WTC11 (cell line): Measurements from ENCODE around the gene NT5DC4. TPM values are rescaled to one million over a fixed set of nuclear protein-coding genes. Genes with fewer than 3 reads are reported as not detected.

ENCODE experiments used
- ATAC-seq: fragments of 200-7000 bp; cut with Tn5 transposase; 2 replicates; pipeline ENCODE4 v1.10.0; 2021; ENCODE audit warnings: mild to moderate bottlenecking, moderate library complexity
- CTCF ChIA-PET: fragments of 300-600 bp; sonication (Branson Sonifier 250); formaldehyde crosslinking; loops from one replicate; lab custom pipeline; 2021; ENCODE audit warnings: antibody characterized with exemption; lab: Charles Lee
- POLR2A ChIA-PET: fragments of 350-600 bp; sonication (Branson Sonifier 250); formaldehyde crosslinking; loops from one replicate; lab custom pipeline; 2021; ENCODE audit warnings: antibody characterized with exemption; lab: Charles Lee
- DNase-seq: peaks from one replicate; pipeline ENCODE4 v3.0.0; 2021; ENCODE audit warnings: low spot score
- H3K27ac Mint-ChIP-seq: 2 replicates; pipeline ENCODE4 v1.8.0; 2021; ENCODE audit warnings: mixed read lengths
- H3K27me3 Mint-ChIP-seq: 2 replicates; pipeline ENCODE4 v1.8.0; 2021; ENCODE audit warnings: low read depth, mild to moderate bottlenecking, moderate library complexity, mixed read lengths
- H3K36me3 Mint-ChIP-seq: 2 replicates; pipeline ENCODE4 v1.8.0; 2021; ENCODE audit warnings: mixed read lengths
- H3K4me1 Mint-ChIP-seq: 2 replicates; pipeline ENCODE4 v1.8.0; 2022; ENCODE audit warnings: mixed read lengths
- H3K4me3 Mint-ChIP-seq: 2 replicates; pipeline ENCODE4 v1.8.0; 2021; ENCODE audit warnings: mild to moderate bottlenecking, moderate library complexity, mixed read lengths
- H3K9me3 Mint-ChIP-seq: 2 replicates; pipeline ENCODE4 v1.8.0; 2021; ENCODE audit warnings: mixed read lengths
- CREB1 ChIP-seq: sonication (generic); formaldehyde crosslinking; IDR thresholded peaks from 2 replicates; pipeline ENCODE4 v1.8.0; 2023; ENCODE audit warnings: mild to moderate bottlenecking, missing genetic modification reagents
- E2F5 ChIP-seq: sonication (generic); formaldehyde crosslinking; IDR thresholded peaks from 2 replicates; pipeline ENCODE4 v1.8.1; 2022; ENCODE audit warnings: mild to moderate bottlenecking, moderate library complexity, missing genetic modification reagents
- ERG ChIP-seq: fragments of 250-450 bp; sonication (Bioruptor Pico); IDR thresholded peaks from 2 replicates; pipeline ENCODE4 v1.8.0; 2021; ENCODE audit warnings: mild to moderate bottlenecking
- ETV6 ChIP-seq: sonication (generic); formaldehyde crosslinking; IDR thresholded peaks from 2 replicates; pipeline ENCODE4 v1.8.1; 2022; ENCODE audit warnings: mild to moderate bottlenecking, missing genetic modification reagents
- GABPB1 ChIP-seq: sonication (generic); formaldehyde crosslinking; IDR thresholded peaks from 2 replicates; pipeline ENCODE4 v1.8.1; 2023; ENCODE audit warnings: mild to moderate bottlenecking, missing genetic modification reagents
- IRF1 ChIP-seq: sonication (generic); formaldehyde crosslinking; IDR thresholded peaks from 2 replicates; pipeline ENCODE4 v1.8.0; 2023; ENCODE audit warnings: missing genetic modification reagents
- IRF2 ChIP-seq: sonication (generic); formaldehyde crosslinking; IDR thresholded peaks from 2 replicates; pipeline ENCODE4 v1.8.0; 2022; ENCODE audit warnings: low read depth, missing genetic modification reagents, borderline replicate concordance
- NR2C2 ChIP-seq: sonication (generic); formaldehyde crosslinking; IDR thresholded peaks from 2 replicates; pipeline ENCODE4 v1.8.0; 2022; ENCODE audit warnings: mild to moderate bottlenecking, missing genetic modification reagents
- TEAD4 ChIP-seq: sonication (generic); formaldehyde crosslinking; IDR thresholded peaks from 2 replicates; pipeline ENCODE4 v1.8.0; 2022; ENCODE audit warnings: mild to moderate bottlenecking, missing genetic modification reagents
- TP53 ChIP-seq: sonication (generic); formaldehyde crosslinking; IDR thresholded peaks from 2 replicates; pipeline ENCODE4 v1.8.1; 2023; ENCODE audit warnings: mild to moderate bottlenecking, missing genetic modification reagents
- ZBTB21 ChIP-seq: sonication (generic); formaldehyde crosslinking; IDR thresholded peaks from 2 replicates; pipeline ENCODE4 v1.8.1; 2023; ENCODE audit warnings: mild to moderate bottlenecking, missing genetic modification reagents, borderline replicate concordance
- total RNA-seq: library from RNA; stranded (reverse); gene quantifications from 3 replicates; pipeline ENCODE4 v1.2.3, GENCODE V29; 2021
- TF ChIP-seq, protein P1 (sequence below): fragments of 250-450 bp; sonication (Bioruptor Pico); conservative IDR thresholded peaks from 2 replicates; pipeline ENCODE4 v1.9.0; 2021; ENCODE audit warnings: mild to moderate bottlenecking
- TF ChIP-seq, protein P2 (sequence below): sonication (generic); formaldehyde crosslinking; IDR thresholded peaks from 2 replicates; pipeline ENCODE4 v1.8.0; 2023; ENCODE audit warnings: missing genetic modification reagents, mild to moderate bottlenecking, borderline replicate concordance
- TF ChIP-seq, protein P3 (sequence below): sonication (generic); formaldehyde crosslinking; IDR thresholded peaks from 2 replicates; pipeline ENCODE4 v1.8.0; 2022; ENCODE audit warnings: mild to moderate bottlenecking, missing genetic modification reagents

The NT5DC4 gene
- total RNA-seq, 1 experiment from 2014 or later: not detected

GRCh38 chr2:112692918-112693317, 27.9 kb upstream of the NT5DC4 start (continued):
- TF ChIP-seq ERG (CRISPR knock-in tag) (no peak), NR2C2 (CRISPR knock-in tag) (no peak), IRF2 (no peak), TP53 (CRISPR knock-in tag) (no peak), IRF1 (no peak), TEAD4 (CRISPR knock-in tag) (no peak)
- TF ChIP-seq, protein P1, sequence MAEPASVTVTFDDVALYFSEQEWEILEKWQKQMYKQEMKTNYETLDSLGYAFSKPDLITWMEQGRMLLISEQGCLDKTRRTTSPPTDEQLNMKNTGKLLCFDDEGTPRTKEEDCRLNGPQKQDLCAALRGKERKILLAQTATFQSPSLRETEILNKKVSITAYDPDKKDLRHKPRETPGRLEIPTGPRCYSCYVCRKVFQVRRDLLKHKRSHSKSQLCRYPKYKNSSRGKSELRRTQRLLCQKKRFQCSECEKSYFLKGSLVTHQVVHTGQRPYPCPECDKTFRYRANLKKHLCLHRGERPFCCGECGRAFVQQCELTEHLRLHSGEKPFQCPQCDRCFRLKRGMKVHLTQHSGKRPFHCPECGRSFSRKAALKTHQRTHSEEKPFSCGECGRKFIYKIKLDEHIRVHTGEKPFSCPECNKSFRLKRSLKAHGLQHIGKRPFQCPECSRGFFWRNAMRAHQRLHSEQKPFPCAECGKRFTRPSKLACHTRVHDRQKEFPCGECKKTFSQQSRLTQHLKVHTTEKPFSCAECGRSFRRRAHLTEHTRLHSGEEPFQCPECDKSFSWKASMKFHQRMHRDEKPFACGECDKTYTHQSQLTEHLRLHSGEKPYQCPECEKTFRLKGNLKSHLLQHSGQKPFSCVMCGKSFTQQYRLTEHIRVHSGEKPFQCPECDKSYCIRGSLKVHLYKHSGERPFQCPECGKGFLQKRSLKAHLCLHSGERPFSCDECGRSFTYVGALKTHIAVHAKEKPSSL (CRISPR knock-in tag): no peak

GRCh38 chr2:112693596-112693995, 27.2 kb upstream of the NT5DC4 start:
- CTCF ChIA-PET: interaction anchor here (1.4 kb wide), 1 partner anchor 266 kb away, joined by 3 read pairs; no protein-coding TSS in a partner anchor
- Mint-ChIP-seq H3K27me3 (no peaks in the 10 kb centered on the region), H3K9me3 (no peaks in the 10 kb centered on the region), H3K36me3 (no peaks in the 10 kb centered on the region), H3K27ac (no peak overlapping the region), H3K4me3 (no peak overlapping the region), H3K4me1 (peaks cover 7% of the 10 kb centered on the region)
- POLR2A ChIA-PET: no interaction called here
- DNase-seq (no peak), ATAC-seq (no peak)
- TF ChIP-seq ETV6 (CRISPR knock-in tag) (no peak), CREB1 (CRISPR knock-in tag) (no peak), ZBTB21 (CRISPR knock-in tag) (no peak), E2F5 (CRISPR knock-in tag) (no peak), GABPB1 (no peak)
- TF ChIP-seq, protein P2, sequence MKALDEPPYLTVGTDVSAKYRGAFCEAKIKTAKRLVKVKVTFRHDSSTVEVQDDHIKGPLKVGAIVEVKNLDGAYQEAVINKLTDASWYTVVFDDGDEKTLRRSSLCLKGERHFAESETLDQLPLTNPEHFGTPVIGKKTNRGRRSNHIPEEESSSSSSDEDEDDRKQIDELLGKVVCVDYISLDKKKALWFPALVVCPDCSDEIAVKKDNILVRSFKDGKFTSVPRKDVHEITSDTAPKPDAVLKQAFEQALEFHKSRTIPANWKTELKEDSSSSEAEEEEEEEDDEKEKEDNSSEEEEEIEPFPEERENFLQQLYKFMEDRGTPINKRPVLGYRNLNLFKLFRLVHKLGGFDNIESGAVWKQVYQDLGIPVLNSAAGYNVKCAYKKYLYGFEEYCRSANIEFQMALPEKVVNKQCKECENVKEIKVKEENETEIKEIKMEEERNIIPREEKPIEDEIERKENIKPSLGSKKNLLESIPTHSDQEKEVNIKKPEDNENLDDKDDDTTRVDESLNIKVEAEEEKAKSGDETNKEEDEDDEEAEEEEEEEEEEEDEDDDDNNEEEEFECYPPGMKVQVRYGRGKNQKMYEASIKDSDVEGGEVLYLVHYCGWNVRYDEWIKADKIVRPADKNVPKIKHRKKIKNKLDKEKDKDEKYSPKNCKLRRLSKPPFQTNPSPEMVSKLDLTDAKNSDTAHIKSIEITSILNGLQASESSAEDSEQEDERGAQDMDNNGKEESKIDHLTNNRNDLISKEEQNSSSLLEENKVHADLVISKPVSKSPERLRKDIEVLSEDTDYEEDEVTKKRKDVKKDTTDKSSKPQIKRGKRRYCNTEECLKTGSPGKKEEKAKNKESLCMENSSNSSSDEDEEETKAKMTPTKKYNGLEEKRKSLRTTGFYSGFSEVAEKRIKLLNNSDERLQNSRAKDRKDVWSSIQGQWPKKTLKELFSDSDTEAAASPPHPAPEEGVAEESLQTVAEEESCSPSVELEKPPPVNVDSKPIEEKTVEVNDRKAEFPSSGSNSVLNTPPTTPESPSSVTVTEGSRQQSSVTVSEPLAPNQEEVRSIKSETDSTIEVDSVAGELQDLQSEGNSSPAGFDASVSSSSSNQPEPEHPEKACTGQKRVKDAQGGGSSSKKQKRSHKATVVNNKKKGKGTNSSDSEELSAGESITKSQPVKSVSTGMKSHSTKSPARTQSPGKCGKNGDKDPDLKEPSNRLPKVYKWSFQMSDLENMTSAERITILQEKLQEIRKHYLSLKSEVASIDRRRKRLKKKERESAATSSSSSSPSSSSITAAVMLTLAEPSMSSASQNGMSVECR (CRISPR knock-in tag): no peak
- TF ChIP-seq, protein P1 (CRISPR knock-in tag): no peak
- TF ChIP-seq, protein P3, sequence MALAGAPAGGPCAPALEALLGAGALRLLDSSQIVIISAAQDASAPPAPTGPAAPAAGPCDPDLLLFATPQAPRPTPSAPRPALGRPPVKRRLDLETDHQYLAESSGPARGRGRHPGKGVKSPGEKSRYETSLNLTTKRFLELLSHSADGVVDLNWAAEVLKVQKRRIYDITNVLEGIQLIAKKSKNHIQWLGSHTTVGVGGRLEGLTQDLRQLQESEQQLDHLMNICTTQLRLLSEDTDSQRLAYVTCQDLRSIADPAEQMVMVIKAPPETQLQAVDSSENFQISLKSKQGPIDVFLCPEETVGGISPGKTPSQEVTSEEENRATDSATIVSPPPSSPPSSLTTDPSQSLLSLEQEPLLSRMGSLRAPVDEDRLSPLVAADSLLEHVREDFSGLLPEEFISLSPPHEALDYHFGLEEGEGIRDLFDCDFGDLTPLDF (CRISPR knock-in tag): no peak
- TF ChIP-seq, all 79 proteins: peak for 0
